Measurements from ENCODE around the gene TMEM63C. TPM values are rescaled to one million over a fixed set of nuclear protein-coding genes. Genes with fewer than 3 reads are reported as not detected.
A peak's percentile ranks its signal among the peaks of the same experiment; 100 is the strongest.

Gene TMEM63C
- total RNA-seq, 4 donors from 2014 or later, result 3.3 to 43.7 (median 11.3) TPM

DNA sequence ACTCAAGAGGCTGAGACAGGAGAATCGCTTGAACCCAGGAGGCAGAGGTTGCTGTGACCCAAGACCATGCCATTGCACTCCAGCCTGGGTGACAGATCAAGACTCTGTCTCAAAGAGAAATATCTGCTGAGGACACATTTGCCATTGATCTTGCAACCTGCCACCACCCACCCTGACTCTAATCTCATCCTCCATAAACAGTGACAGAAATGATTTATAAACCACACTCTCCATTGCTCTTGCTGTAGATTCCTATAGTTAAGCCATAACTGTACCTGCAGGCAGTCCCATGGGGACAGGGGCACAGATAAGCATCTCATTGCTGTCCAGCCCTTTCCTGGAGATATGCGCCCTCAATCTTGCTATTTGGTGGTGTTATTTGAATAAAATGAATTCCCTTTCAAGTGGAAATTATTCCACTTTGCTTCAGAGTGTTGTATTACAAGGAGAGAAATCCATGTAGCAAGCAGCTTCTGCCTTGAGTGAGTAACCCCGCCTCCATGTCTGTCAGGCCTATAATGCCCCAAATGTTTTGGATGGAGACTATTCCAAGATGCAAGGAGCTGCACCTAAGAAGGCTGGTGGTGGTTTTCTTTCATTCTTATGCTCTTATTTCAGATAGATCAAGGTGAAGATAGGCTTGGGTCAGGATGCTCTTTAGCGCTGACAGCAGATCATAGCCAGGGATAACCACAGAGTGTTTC lies 37.0 kb upstream of the TMEM63C start:
- no peaks in the 10 kb centered on the region for H3K36me3 ChIP-seq
- no peak overlapping the region for H3K27ac ChIP-seq
- H3K4me3 ChIP-seq, result no peak overlapping the region
- no peak for DNase-seq
- peaks cover 0 to 18% of the 10 kb centered on the region in 2 donors for H3K27me3 ChIP-seq
- no peaks in the 10 kb centered on the region for H3K9me3 ChIP-seq
- peaks cover 0 to 23% (median 14%) of the 10 kb centered on the region in 4 donors for H3K4me1 ChIP-seq
- TF ChIP-seq, protein P1, sequence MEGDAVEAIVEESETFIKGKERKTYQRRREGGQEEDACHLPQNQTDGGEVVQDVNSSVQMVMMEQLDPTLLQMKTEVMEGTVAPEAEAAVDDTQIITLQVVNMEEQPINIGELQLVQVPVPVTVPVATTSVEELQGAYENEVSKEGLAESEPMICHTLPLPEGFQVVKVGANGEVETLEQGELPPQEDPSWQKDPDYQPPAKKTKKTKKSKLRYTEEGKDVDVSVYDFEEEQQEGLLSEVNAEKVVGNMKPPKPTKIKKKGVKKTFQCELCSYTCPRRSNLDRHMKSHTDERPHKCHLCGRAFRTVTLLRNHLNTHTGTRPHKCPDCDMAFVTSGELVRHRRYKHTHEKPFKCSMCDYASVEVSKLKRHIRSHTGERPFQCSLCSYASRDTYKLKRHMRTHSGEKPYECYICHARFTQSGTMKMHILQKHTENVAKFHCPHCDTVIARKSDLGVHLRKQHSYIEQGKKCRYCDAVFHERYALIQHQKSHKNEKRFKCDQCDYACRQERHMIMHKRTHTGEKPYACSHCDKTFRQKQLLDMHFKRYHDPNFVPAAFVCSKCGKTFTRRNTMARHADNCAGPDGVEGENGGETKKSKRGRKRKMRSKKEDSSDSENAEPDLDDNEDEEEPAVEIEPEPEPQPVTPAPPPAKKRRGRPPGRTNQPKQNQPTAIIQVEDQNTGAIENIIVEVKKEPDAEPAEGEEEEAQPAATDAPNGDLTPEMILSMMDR (IDR thresholded peaks at IDR 0.05), result no peak
- TF ChIP-seq POLR2A (IDR thresholded peaks at IDR 0.05), result no peak

DNA sequence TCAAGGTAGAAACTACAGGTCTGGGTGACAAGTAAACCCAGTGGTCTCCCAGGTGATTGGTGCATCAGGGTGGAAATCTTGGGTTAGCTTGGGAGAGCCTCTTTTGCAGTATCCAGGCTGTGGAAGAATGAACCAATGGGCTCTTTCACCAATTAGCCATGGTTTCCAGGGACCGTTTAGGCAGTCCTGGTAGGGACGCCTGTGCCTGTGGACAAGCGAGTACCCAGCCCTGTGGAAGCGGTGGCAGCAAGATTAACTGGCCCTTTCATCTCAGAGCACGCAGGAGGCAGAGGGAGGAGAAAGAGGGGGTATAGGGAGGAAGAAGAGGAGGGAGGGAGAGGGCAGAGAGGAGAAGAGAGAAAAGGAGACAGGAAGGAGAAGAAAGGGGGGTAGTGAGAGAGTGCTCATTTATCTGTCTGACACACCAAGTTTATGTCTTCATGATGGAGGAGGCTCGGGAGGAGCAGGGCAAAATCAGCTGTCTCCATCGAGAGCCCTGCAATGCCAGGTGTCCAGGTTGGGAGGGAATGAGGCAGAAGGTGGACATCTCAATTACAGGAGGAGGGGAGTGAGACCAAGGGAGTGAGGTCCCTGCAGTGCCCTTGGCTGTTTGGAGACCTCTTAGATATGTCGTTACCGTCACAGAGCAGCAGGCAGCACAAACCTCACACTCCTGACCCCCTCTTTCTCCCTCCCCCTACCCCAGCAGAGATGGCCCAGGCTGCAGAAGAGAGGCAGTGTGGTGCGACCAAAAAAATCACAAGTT lies 35.4 kb upstream of the TMEM63C start:
- no peak overlapping the region for H3K27ac ChIP-seq
- no peaks in the 10 kb centered on the region for H3K36me3 ChIP-seq
- DNase-seq, result peak in 1 of 3 donors; percentile 13
- H3K27me3 ChIP-seq, result peaks cover 0 to 8% of the 10 kb centered on the region in 2 donors
- no peak for TF ChIP-seq POLR2A (IDR thresholded peaks at IDR 0.05)
- TF ChIP-seq, protein P1 (IDR thresholded peaks at IDR 0.05), result no peak
- peaks cover 0 to 7% (median 5%) of the 10 kb centered on the region in 4 donors for H3K4me1 ChIP-seq
- H3K9me3 ChIP-seq, result no peaks in the 10 kb centered on the region
- H3K4me3 ChIP-seq, result no peak overlapping the region

DNA sequence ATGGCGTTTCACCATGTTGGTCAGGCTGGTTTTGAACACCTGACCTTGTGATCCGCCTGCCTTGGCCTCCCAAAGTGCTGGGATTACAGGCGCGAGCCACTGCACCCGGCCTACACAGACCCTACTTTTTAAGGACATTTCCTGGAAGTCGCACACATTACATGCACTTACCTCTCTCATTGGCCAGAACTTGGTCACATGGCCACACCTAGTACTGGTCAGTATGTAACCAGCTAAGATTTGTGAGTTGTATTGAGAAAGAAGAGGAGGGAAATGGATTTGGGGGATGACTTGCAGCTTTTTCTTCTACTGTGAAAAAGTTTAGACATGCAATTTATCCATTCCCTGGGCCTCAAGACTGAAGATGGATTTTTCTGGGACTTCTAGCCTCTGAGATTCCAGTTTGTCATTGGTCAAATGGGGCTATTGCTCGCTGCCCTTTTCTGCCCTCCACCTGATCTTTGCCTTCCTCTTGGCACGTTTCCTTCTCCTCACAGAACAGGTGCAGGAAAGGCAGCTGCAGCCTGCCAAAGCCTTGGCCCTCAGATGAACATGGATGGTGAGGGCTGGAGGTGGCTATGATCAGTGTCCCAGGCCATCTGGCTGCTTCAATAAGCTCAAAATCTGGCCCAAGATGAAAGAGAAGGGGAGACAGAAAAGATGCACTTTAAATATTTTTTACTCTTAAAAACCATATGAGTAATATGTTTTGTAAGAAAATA lies 32.9 kb upstream of the TMEM63C start:
- no peaks in the 10 kb centered on the region for H3K4me1 ChIP-seq
- H3K9me3 ChIP-seq, result no peaks in the 10 kb centered on the region
- no peak overlapping the region for H3K4me3 ChIP-seq
- no peak overlapping the region for H3K27ac ChIP-seq
- no peaks in the 10 kb centered on the region for H3K27me3 ChIP-seq
- DNase-seq, result peak in 1 of 3 donors; percentile 17
- no peaks in the 10 kb centered on the region for H3K36me3 ChIP-seq
- TF ChIP-seq, protein P1 (IDR thresholded peaks at IDR 0.05), result no peak
- no peak for TF ChIP-seq POLR2A (IDR thresholded peaks at IDR 0.05)

GRCh38 chr14:77151245-77151644 lies 30.4 kb upstream of the TMEM63C start:
- Histone ChIP-seq H3K36me3 (no peaks in the 10 kb centered on the region), H3K4me3 (no peak overlapping the region), H3K27me3 (no peaks in the 10 kb centered on the region), H3K9me3 (no peaks in the 10 kb centered on the region), H3K4me1 (no peaks in the 10 kb centered on the region), H3K27ac (no peak overlapping the region)
- TF ChIP-seq POLR2A (IDR thresholded peaks at IDR 0.05), result no peak
- TF ChIP-seq, protein P1 (IDR thresholded peaks at IDR 0.05), result peak in 2 of 6 experiments; percentile 11 to 29
- DNase-seq, result peak in 1 of 3 donors; percentile 37

DNA sequence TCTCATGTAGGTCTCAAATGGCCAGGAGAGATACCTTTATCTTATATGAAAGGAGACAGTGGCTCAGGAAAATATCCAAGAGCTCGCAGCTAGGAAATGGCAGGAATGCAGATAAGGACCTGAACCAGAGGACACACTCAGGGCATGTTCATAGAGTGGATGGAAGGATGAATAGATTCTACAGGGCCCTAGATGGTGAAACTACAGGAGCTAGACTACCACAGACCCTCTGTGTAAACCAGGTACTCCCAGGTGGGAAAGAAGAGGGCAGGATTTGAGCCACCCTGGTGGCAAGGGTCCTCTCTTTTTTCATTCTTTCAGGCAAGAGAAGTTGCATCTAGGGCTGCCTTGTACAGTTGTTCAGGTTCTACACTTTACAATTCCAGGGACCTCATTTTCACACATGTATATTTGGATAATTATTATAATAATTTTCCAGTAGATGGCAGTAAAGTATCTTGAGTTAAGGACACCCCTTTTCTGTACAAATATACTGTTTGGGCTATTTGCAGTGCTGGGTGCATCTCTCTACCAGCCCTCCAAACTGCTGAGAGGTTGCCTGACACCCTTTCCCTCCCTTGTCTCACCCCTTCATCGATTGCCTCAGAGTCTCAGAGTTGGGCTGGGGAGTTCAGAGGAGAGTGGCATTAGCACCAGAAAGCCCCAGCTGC lies 29.5 kb upstream of the TMEM63C start:
- TF ChIP-seq, protein P1 (IDR thresholded peaks at IDR 0.05), result peak in 4 of 6 experiments; percentile 19 to 50 (median 40)
- no peak for TF ChIP-seq POLR2A (IDR thresholded peaks at IDR 0.05)

More for the DNA sequence above, 29.5 kb upstream of the TMEM63C start:
- no peaks in the 10 kb centered on the region for H3K27me3 ChIP-seq
- H3K9me3 ChIP-seq, result no peaks in the 10 kb centered on the region
- no peak overlapping the region for H3K4me3 ChIP-seq
- peak in 1 of 3 donors; percentile 10 for DNase-seq
- no peak overlapping the region for H3K27ac ChIP-seq
- no peaks in the 10 kb centered on the region for H3K36me3 ChIP-seq
- no peaks in the 10 kb centered on the region for H3K4me1 ChIP-seq
